Bronchial epithelial cell (primary cell): ENCODE measurements around the gene SERTAD2. TPM values are rescaled to one million over a fixed set of nuclear protein-coding genes. Genes with fewer than 3 reads are reported as not detected.

ENCODE experiments used
- DNase-seq: peaks from one replicate; pipeline ENCODE4 v3.0.0-alpha.2; 2010; ENCODE audit warnings: low read depth
- FAIRE-seq: peaks from 2 replicates; lab custom pipeline; 2011; peaks lifted over from hg19 to GRCh38; lab: Jason Lieb, UNC
- H3K27me3 ChIP-seq: 2 replicates; pipeline ENCODE4 v1.5.1; 2011; ENCODE audit warnings: low read length; ENCODE audit not compliant: control insufficient read depth, insufficient read depth
- H3K36me3 ChIP-seq: 2 replicates; pipeline ENCODE4 v1.5.1; 2011; ENCODE audit warnings: low read length; ENCODE audit not compliant: control insufficient read depth, insufficient read depth
- H3K4me3 ChIP-seq: 2 replicates; pipeline ENCODE4 v1.5.1; 2011; ENCODE audit warnings: mild to moderate bottlenecking, low read depth, low read length, control low read depth
- CTCF ChIP-seq: IDR thresholded peaks from 2 replicates; pipeline ENCODE4 v1.5.1; 2011; ENCODE audit warnings: mild to moderate bottlenecking, moderate library complexity, low read length, control low read depth, inconsistent platforms; ENCODE audit not compliant: insufficient read depth, severe bottlenecking
- total RNA-seq: library from RNA; depleted of rRNA; stranded (reverse); fragments of >200 nt; gene quantifications from 2 replicates; pipeline ENCODE4 v1.2.1, GENCODE V29; 2014

The SERTAD2 gene
- total RNA-seq, 1 donor from 2014 or later: 4.2 TPM

- DNase-seq (no peak), FAIRE-seq (no peak)
- Histone ChIP-seq H3K36me3 (peaks cover 2% of the 10 kb centered on the region), H3K4me3 (no peak overlapping the region), H3K27me3 (no peaks in the 10 kb centered on the region)
- no peak for TF ChIP-seq CTCF
Observed at GRCh38 chr2:64643838-64644457, 9.8 kb downstream of the SERTAD2 start.

GRCh38 chr2:64641599-64641998, 12.1 kb downstream of the SERTAD2 start:
- Histone ChIP-seq H3K27me3 (no peaks in the 10 kb centered on the region), H3K36me3 (peaks cover 2% of the 10 kb centered on the region), H3K4me3 (no peak overlapping the region)
- FAIRE-seq (no peak), DNase-seq (no peak)
- no peak for TF ChIP-seq CTCF

GRCh38 chr2:64640153-64641044, 13.3 kb downstream of the SERTAD2 start:
- peaks cover 11% of the 10 kb centered on the region for H3K36me3 ChIP-seq
- FAIRE-seq (no peak), DNase-seq (peak; percentile 48)
- H3K27me3 ChIP-seq: no peaks in the 10 kb centered on the region
- TF ChIP-seq CTCF: no peak
- no peak overlapping the region for H3K4me3 ChIP-seq

- no peak for TF ChIP-seq CTCF
- FAIRE-seq (no peak), DNase-seq (no peak)
- Histone ChIP-seq H3K27me3 (no peaks in the 10 kb centered on the region), H3K4me3 (no peak overlapping the region), H3K36me3 (peaks cover 13% of the 10 kb centered on the region)
Observed at GRCh38 chr2:64639691-64640090, 14.0 kb downstream of the SERTAD2 start.

GRCh38 chr2:64638502-64639120, 15.1 kb downstream of the SERTAD2 start:
- TF ChIP-seq CTCF: no peak
- Histone ChIP-seq H3K4me3 (no peak overlapping the region), H3K27me3 (no peaks in the 10 kb centered on the region), H3K36me3 (peaks cover 16% of the 10 kb centered on the region)
- FAIRE-seq (no peak), DNase-seq (peak; percentile 93)
